WTC11 (cell line): ENCODE data around the gene PLPP3. TPM values are rescaled to one million over a fixed set of nuclear protein-coding genes. Genes with fewer than 3 reads are reported as not detected.

Experiments used
- ATAC-seq: fragments of 200-7000 bp; cut with Tn5 transposase; 2 replicates; pipeline ENCODE4 v1.10.0; 2021; ENCODE audit warnings: mild to moderate bottlenecking, moderate library complexity
- CTCF ChIA-PET: fragments of 300-600 bp; sonication (Branson Sonifier 250); formaldehyde crosslinking; loops from one replicate; lab custom pipeline; 2021; ENCODE audit warnings: antibody characterized with exemption; lab: Charles Lee
- POLR2A ChIA-PET: fragments of 350-600 bp; sonication (Branson Sonifier 250); formaldehyde crosslinking; loops from one replicate; lab custom pipeline; 2021; ENCODE audit warnings: antibody characterized with exemption; lab: Charles Lee
- DNase-seq: peaks from one replicate; pipeline ENCODE4 v3.0.0; 2021; ENCODE audit warnings: low spot score
- H3K27ac Mint-ChIP-seq: 2 replicates; pipeline ENCODE4 v1.8.0; 2021; ENCODE audit warnings: mixed read lengths
- H3K27me3 Mint-ChIP-seq: 2 replicates; pipeline ENCODE4 v1.8.0; 2021; ENCODE audit warnings: low read depth, mild to moderate bottlenecking, moderate library complexity, mixed read lengths
- H3K36me3 Mint-ChIP-seq: 2 replicates; pipeline ENCODE4 v1.8.0; 2021; ENCODE audit warnings: mixed read lengths
- H3K4me1 Mint-ChIP-seq: 2 replicates; pipeline ENCODE4 v1.8.0; 2022; ENCODE audit warnings: mixed read lengths
- H3K4me3 Mint-ChIP-seq: 2 replicates; pipeline ENCODE4 v1.8.0; 2021; ENCODE audit warnings: mild to moderate bottlenecking, moderate library complexity, mixed read lengths
- H3K9me3 Mint-ChIP-seq: 2 replicates; pipeline ENCODE4 v1.8.0; 2021; ENCODE audit warnings: mixed read lengths
- ATF2 ChIP-seq: sonication (generic); formaldehyde crosslinking; IDR thresholded peaks from 2 replicates; pipeline ENCODE4 v1.8.1; 2022; ENCODE audit warnings: low read depth, missing genetic modification reagents, borderline replicate concordance
- CREB1 ChIP-seq: sonication (generic); formaldehyde crosslinking; IDR thresholded peaks from 2 replicates; pipeline ENCODE4 v1.8.0; 2023; ENCODE audit warnings: mild to moderate bottlenecking, missing genetic modification reagents
- EMX1 ChIP-seq: fragments of 250-450 bp; sonication (Bioruptor Pico); IDR thresholded peaks from 2 replicates; pipeline ENCODE4 v1.8.0; 2021; ENCODE audit warnings: mild to moderate bottlenecking
- ESRRA ChIP-seq: sonication (generic); formaldehyde crosslinking; IDR thresholded peaks from 2 replicates; pipeline ENCODE4 v1.8.1; 2022; ENCODE audit warnings: mild to moderate bottlenecking, missing genetic modification reagents, borderline replicate concordance
- FOXK1 ChIP-seq: sonication (generic); formaldehyde crosslinking; IDR thresholded peaks from 2 replicates; pipeline ENCODE4 v1.8.0; 2022; ENCODE audit warnings: mild to moderate bottlenecking, moderate library complexity, missing genetic modification reagents
- GTF2I ChIP-seq: fragments of 250-450 bp; sonication (Bioruptor Pico); conservative IDR thresholded peaks from 2 replicates; pipeline ENCODE4 v1.4.0; 2021; ENCODE audit warnings: mild to moderate bottlenecking
- IRF2 ChIP-seq: sonication (generic); formaldehyde crosslinking; IDR thresholded peaks from 2 replicates; pipeline ENCODE4 v1.8.0; 2022; ENCODE audit warnings: low read depth, missing genetic modification reagents, borderline replicate concordance
- JUN ChIP-seq: sonication (generic); formaldehyde crosslinking; IDR thresholded peaks from 2 replicates; pipeline ENCODE4 v1.8.0; 2023; ENCODE audit warnings: mild to moderate bottlenecking, missing genetic modification reagents
- MYBL2 ChIP-seq: sonication (generic); formaldehyde crosslinking; IDR thresholded peaks from 2 replicates; pipeline ENCODE4 v1.8.1; 2023; ENCODE audit warnings: mild to moderate bottlenecking, moderate library complexity, missing genetic modification reagents
- NFYB ChIP-seq: sonication (generic); formaldehyde crosslinking; conservative IDR thresholded peaks from 2 replicates; pipeline ENCODE4 v1.8.0; 2022; ENCODE audit warnings: low read depth, missing genetic modification reagents
- SMAD3 ChIP-seq: sonication (generic); formaldehyde crosslinking; IDR thresholded peaks from 2 replicates; pipeline ENCODE4 v1.8.0; 2022; ENCODE audit warnings: missing genetic modification reagents, mild to moderate bottlenecking, borderline replicate concordance
- SOX15 ChIP-seq: fragments of 250-450 bp; sonication (Bioruptor Pico); IDR thresholded peaks from 2 replicates; pipeline ENCODE4 v1.9.0; 2021; ENCODE audit warnings: mild to moderate bottlenecking
- STAT6 ChIP-seq: sonication (generic); formaldehyde crosslinking; conservative IDR thresholded peaks from 2 replicates; pipeline ENCODE4 v1.8.1; 2023; ENCODE audit warnings: mild to moderate bottlenecking, low read depth, missing genetic modification reagents, moderate library complexity
- TCF7 ChIP-seq: sonication (generic); formaldehyde crosslinking; IDR thresholded peaks from 2 replicates; pipeline ENCODE4 v1.8.0; 2022; ENCODE audit warnings: mild to moderate bottlenecking, low read depth, missing genetic modification reagents, moderate library complexity
- ZBTB21 ChIP-seq: sonication (generic); formaldehyde crosslinking; IDR thresholded peaks from 2 replicates; pipeline ENCODE4 v1.8.1; 2023; ENCODE audit warnings: mild to moderate bottlenecking, missing genetic modification reagents, borderline replicate concordance
- ZNF121 ChIP-seq: sonication (generic); formaldehyde crosslinking; IDR thresholded peaks from 2 replicates; pipeline ENCODE4 v1.8.0; 2023; ENCODE audit warnings: missing genetic modification reagents
- ZNF138 ChIP-seq: sonication (generic); formaldehyde crosslinking; conservative IDR thresholded peaks from 2 replicates; pipeline ENCODE4 v1.8.1; 2022; ENCODE audit warnings: mild to moderate bottlenecking, moderate library complexity, missing genetic modification reagents
- ZNF219 ChIP-seq: sonication (generic); formaldehyde crosslinking; IDR thresholded peaks from 2 replicates; pipeline ENCODE4 v1.8.0; 2023; ENCODE audit warnings: missing genetic modification reagents, mild to moderate bottlenecking, borderline replicate concordance
- ZNF232 ChIP-seq: sonication (generic); formaldehyde crosslinking; IDR thresholded peaks from 2 replicates; pipeline ENCODE4 v1.8.0; 2022; ENCODE audit warnings: mild to moderate bottlenecking, missing genetic modification reagents
- ZNF423 ChIP-seq: fragments of 250-450 bp; sonication (Bioruptor Pico); IDR thresholded peaks from 2 replicates; pipeline ENCODE4 v2.1.2; 2022; ENCODE audit warnings: mild to moderate bottlenecking, moderate library complexity
- total RNA-seq: library from RNA; stranded (reverse); gene quantifications from 3 replicates; pipeline ENCODE4 v1.2.3, GENCODE V29; 2021
- TF ChIP-seq, protein P1 (sequence below): fragments of 250-450 bp; sonication (Bioruptor Pico); IDR thresholded peaks from 2 replicates; pipeline ENCODE4 v1.9.0; 2021; ENCODE audit warnings: moderate library complexity, mild to moderate bottlenecking, inconsistent platforms, borderline replicate concordance
- TF ChIP-seq, protein P2 (sequence below): fragments of 250-450 bp; sonication (Bioruptor Pico); IDR thresholded peaks from 2 replicates; pipeline ENCODE4 v1.9.0; 2021; ENCODE audit warnings: mild to moderate bottlenecking
- TF ChIP-seq, protein P3 (sequence below): sonication (generic); formaldehyde crosslinking; IDR thresholded peaks from 2 replicates; pipeline ENCODE4 v1.8.0; 2022; ENCODE audit warnings: mild to moderate bottlenecking, missing genetic modification reagents
- TF ChIP-seq, protein P4 (sequence below): sonication (generic); formaldehyde crosslinking; IDR thresholded peaks from 2 replicates; pipeline ENCODE4 v1.8.0; 2023; ENCODE audit warnings: mild to moderate bottlenecking, missing genetic modification reagents

Gene PLPP3
- total RNA-seq, 1 experiment from 2014 or later = 31.0 TPM

GRCh38 chr1:56447823-56448222, 131.5 kb downstream of the PLPP3 start:
- POLR2A ChIA-PET = no interaction called here
- DNase-seq (no peak), ATAC-seq (no peak)
- Mint-ChIP-seq H3K4me3 (no peak overlapping the region), H3K36me3 (no peaks in the 10 kb centered on the region), H3K4me1 (peaks cover 41% of the 10 kb centered on the region), H3K9me3 (no peaks in the 10 kb centered on the region), H3K27ac (no peak overlapping the region), H3K27me3 (no peaks in the 10 kb centered on the region; the same call in 1 of the 2 replicates)
- no peak for TF ChIP-seq ZNF138
- TF ChIP-seq ZNF232 (CRISPR knock-in tag) = no peak
- TF ChIP-seq, protein P1, sequence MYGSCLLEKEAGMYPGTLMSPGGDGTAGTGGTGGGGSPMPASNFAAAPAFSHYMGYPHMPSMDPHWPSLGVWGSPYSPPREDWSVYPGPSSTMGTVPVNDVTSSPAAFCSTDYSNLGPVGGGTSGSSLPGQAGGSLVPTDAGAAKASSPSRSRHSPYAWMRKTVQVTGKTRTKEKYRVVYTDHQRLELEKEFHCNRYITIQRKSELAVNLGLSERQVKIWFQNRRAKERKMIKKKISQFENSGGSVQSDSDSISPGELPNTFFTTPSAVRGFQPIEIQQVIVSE (CRISPR knock-in tag) = no peak
- no peak for TF ChIP-seq FOXK1
- no peak for TF ChIP-seq EMX1 (CRISPR knock-in tag)
- TF ChIP-seq ZBTB21 (CRISPR knock-in tag) = no peak
- TF ChIP-seq CREB1 (CRISPR knock-in tag) = no peak
- TF ChIP-seq ATF2 (CRISPR knock-in tag) = no peak
- TF ChIP-seq, protein P2, sequence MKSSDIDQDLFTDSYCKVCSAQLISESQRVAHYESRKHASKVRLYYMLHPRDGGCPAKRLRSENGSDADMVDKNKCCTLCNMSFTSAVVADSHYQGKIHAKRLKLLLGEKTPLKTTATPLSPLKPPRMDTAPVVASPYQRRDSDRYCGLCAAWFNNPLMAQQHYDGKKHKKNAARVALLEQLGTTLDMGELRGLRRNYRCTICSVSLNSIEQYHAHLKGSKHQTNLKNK = no peak
- TF ChIP-seq NFYB (CRISPR knock-in tag) = no peak
- TF ChIP-seq, protein P3, sequence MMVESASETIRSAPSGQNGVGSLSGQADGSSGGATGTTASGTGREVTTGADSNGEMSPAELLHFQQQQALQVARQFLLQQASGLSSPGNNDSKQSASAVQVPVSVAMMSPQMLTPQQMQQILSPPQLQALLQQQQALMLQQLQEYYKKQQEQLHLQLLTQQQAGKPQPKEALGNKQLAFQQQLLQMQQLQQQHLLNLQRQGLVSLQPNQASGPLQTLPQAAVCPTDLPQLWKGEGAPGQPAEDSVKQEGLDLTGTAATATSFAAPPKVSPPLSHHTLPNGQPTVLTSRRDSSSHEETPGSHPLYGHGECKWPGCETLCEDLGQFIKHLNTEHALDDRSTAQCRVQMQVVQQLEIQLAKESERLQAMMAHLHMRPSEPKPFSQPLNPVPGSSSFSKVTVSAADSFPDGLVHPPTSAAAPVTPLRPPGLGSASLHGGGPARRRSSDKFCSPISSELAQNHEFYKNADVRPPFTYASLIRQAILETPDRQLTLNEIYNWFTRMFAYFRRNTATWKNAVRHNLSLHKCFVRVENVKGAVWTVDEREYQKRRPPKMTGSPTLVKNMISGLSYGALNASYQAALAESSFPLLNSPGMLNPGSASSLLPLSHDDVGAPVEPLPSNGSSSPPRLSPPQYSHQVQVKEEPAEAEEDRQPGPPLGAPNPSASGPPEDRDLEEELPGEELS (CRISPR knock-in tag) = no peak
- TF ChIP-seq MYBL2 = no peak
- TF ChIP-seq TCF7 (CRISPR knock-in tag) = no peak
- TF ChIP-seq ZNF121 (CRISPR knock-in tag) = no peak
- CTCF ChIA-PET = interaction anchor here (0.5 to 1.1 kb wide), 2 partner anchors 12 to 1167 kb away, joined by 3 read pairs; no protein-coding TSS in a partner anchor

DNA sequence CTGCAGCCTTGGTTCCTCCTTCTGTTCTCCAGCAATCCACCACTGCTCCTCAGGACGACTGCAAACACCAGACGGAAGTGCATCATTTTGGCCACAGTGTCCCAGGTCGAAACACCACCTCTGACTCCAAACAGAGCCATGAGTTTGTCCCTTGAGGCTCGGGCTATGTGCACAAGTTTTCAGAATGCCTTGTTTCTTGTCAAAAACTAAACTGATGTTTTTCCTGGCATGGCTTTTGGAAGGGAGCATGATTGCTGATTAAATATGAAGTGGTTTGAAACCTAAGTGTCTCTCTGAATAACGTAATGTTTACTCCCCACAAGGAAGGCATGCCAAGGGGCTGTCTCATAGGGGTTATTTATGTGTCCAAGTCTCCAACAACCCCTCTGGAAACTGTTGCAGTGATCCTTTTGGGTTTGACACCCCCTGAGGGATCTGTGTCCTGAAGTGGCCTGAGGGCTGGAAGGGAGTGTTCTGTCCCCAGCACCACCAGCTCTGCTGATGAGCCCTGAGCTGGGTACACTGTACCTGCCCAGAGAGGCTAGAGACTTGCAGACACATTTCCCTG, 132.7 kb downstream of the PLPP3 start:
- ChIA-PET POLR2A (no interaction called here), CTCF (no interaction called here)
- H3K27me3 Mint-ChIP-seq = no peaks in the 10 kb centered on the region; the same call in 1 of the 2 replicates
- no peaks in the 10 kb centered on the region for H3K36me3 Mint-ChIP-seq
- no peak overlapping the region for H3K27ac Mint-ChIP-seq
- DNase-seq = no peak
- ATAC-seq = no peak
- no peaks in the 10 kb centered on the region for H3K9me3 Mint-ChIP-seq
- peaks cover 29% of the 10 kb centered on the region for H3K4me1 Mint-ChIP-seq
- no peak overlapping the region for H3K4me3 Mint-ChIP-seq
- TF ChIP-seq, protein P4, sequence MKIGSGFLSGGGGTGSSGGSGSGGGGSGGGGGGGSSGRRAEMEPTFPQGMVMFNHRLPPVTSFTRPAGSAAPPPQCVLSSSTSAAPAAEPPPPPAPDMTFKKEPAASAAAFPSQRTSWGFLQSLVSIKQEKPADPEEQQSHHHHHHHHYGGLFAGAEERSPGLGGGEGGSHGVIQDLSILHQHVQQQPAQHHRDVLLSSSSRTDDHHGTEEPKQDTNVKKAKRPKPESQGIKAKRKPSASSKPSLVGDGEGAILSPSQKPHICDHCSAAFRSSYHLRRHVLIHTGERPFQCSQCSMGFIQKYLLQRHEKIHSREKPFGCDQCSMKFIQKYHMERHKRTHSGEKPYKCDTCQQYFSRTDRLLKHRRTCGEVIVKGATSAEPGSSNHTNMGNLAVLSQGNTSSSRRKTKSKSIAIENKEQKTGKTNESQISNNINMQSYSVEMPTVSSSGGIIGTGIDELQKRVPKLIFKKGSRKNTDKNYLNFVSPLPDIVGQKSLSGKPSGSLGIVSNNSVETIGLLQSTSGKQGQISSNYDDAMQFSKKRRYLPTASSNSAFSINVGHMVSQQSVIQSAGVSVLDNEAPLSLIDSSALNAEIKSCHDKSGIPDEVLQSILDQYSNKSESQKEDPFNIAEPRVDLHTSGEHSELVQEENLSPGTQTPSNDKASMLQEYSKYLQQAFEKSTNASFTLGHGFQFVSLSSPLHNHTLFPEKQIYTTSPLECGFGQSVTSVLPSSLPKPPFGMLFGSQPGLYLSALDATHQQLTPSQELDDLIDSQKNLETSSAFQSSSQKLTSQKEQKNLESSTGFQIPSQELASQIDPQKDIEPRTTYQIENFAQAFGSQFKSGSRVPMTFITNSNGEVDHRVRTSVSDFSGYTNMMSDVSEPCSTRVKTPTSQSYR (CRISPR knock-in tag) = no peak
- TF ChIP-seq ZNF219 (CRISPR knock-in tag) = no peak
- no peak for TF ChIP-seq ZNF423 (CRISPR knock-in tag)
- TF ChIP-seq ESRRA (CRISPR knock-in tag) = no peak
- no peak for TF ChIP-seq IRF2 (CRISPR knock-in tag)
- TF ChIP-seq EMX1 (CRISPR knock-in tag) = no peak
- TF ChIP-seq SMAD3 (CRISPR knock-in tag) = no peak
- no peak for TF ChIP-seq SOX15 (CRISPR knock-in tag)
- no peak for TF ChIP-seq GTF2I
- TF ChIP-seq JUN (CRISPR knock-in tag) = no peak
- no peak for TF ChIP-seq STAT6 (CRISPR knock-in tag)
